Uterus (tissue), 2 donors: ENCODE results near the gene WNK1.

Experiments
- CTCF ChIP-seq, 4 experiments: fragments of 200-600 bp in 2 of 4; fragments of 450-650 bp in 2 of 4; sonication (generic) in 2 of 4; IDR thresholded peaks; one replicate each; pipeline ENCODE4 v1.5.1; 2016 to 2019; ENCODE audit warnings: antibody characterized with exemption in 4 of 4, mild to moderate bottlenecking in 2 of 4, moderate library complexity in 1 of 4
- POLR2A ChIP-seq, 2 donors: fragments of 450-650 bp; IDR thresholded peaks; one replicate each; pipeline ENCODE4 v1.6.1; 2016; ENCODE audit warnings: antibody characterized with exemption in 2 of 2, mild to moderate bottlenecking in 1 of 2, moderate library complexity in 1 of 2

GRCh38 chr12:894226-894625 is 141.8 kb downstream of the WNK1 start:
- no peak for TF ChIP-seq CTCF (IDR thresholded peaks at IDR 0.05)
- TF ChIP-seq POLR2A (IDR thresholded peaks at IDR 0.05), result no peak
